IPS-15b (cell line): ENCODE data around the gene FAM234A.
"Not testable (repeated sequence)": the region's sequence is repeated elsewhere in the genome, so short reads cannot be mapped to it uniquely, and the experiment has no call there.

Experiments used
- H3K27me3 ChIP-seq: one replicate; pipeline ENCODE4 v1.6.1; 2013; ENCODE audit warnings: low read length; ENCODE audit not compliant: control insufficient read depth, insufficient read depth
- H3K36me3 ChIP-seq: one replicate; pipeline ENCODE4 v1.6.1; 2013; ENCODE audit warnings: low read length; ENCODE audit not compliant: control insufficient read depth, insufficient read depth
- H3K4me1 ChIP-seq: one replicate; pipeline ENCODE4 v1.6.1; 2013; ENCODE audit warnings: mild to moderate bottlenecking, low read length; ENCODE audit not compliant: control insufficient read depth, insufficient read depth
- H3K4me3 ChIP-seq: one replicate; pipeline ENCODE4 v1.5.1; 2013; ENCODE audit warnings: low read depth, low read length
- H3K9ac ChIP-seq: one replicate; pipeline ENCODE4 v1.6.1; 2013; ENCODE audit warnings: low read depth, mild to moderate bottlenecking, low read length
- H3K9me3 ChIP-seq: one replicate; pipeline ENCODE4 v1.6.1; 2013; ENCODE audit warnings: mild to moderate bottlenecking, low read length; ENCODE audit not compliant: control insufficient read depth, insufficient read depth

Gene FAM234A

GRCh38 chr16:203246-203645 lies 31.4 kb upstream of the FAM234A start:
- peaks cover 47% of the 10 kb centered on the region for H3K36me3 ChIP-seq

GRCh38 chr16:204046-204445 lies 30.6 kb upstream of the FAM234A start:
- not testable (repeated sequence) for H3K27me3 ChIP-seq, H3K4me1 ChIP-seq, H3K9me3 ChIP-seq, H3K9ac ChIP-seq, H3K4me3 ChIP-seq
- peaks cover 43% of the 10 kb centered on the region for H3K36me3 ChIP-seq

More at GRCh38 chr16:203246-203645, 31.4 kb upstream of the FAM234A start:
- H3K9me3 ChIP-seq: no peaks in the 10 kb centered on the region
- H3K9ac ChIP-seq: no peak overlapping the region
- no peak overlapping the region for H3K4me3 ChIP-seq
- no peaks in the 10 kb centered on the region for H3K4me1 ChIP-seq
- no peaks in the 10 kb centered on the region for H3K27me3 ChIP-seq

- H3K36me3 ChIP-seq: peaks cover 48% of the 10 kb centered on the region
These were observed 25.3 kb upstream of the FAM234A start for GRCh38 chr16:209359-209758.

GRCh38 chr16:211631-212180 lies 22.9 kb upstream of the FAM234A start:
- not testable (repeated sequence) for H3K27me3 ChIP-seq, H3K9me3 ChIP-seq, H3K4me1 ChIP-seq, H3K9ac ChIP-seq, H3K4me3 ChIP-seq
- H3K36me3 ChIP-seq: peaks cover 40% of the 10 kb centered on the region

More at GRCh38 chr16:209359-209758, 25.3 kb upstream of the FAM234A start:
- H3K4me3 ChIP-seq, H3K27me3 ChIP-seq, H3K9ac ChIP-seq, H3K9me3 ChIP-seq, H3K4me1 ChIP-seq: not testable (repeated sequence)

- Histone ChIP-seq H3K4me1 (no peaks in the 10 kb centered on the region), H3K36me3 (peaks cover 36% of the 10 kb centered on the region), H3K4me3 (no peak overlapping the region), H3K9me3 (no peaks in the 10 kb centered on the region), H3K27me3 (no peaks in the 10 kb centered on the region), H3K9ac (no peak overlapping the region)
These were observed 21.6 kb upstream of the FAM234A start for GRCh38 chr16:212999-213398.

GRCh38 chr16:220021-220420 lies 14.6 kb upstream of the FAM234A start:
- Histone ChIP-seq H3K4me1 (no peaks in the 10 kb centered on the region), H3K9me3 (no peaks in the 10 kb centered on the region), H3K27me3 (no peaks in the 10 kb centered on the region), H3K9ac (no peak overlapping the region), H3K36me3 (peaks cover 41% of the 10 kb centered on the region), H3K4me3 (no peak overlapping the region)

GRCh38 chr16:228151-228851 lies 6.3 kb upstream of the FAM234A start:
- H3K36me3 ChIP-seq: peaks cover 18% of the 10 kb centered on the region
- no peaks in the 10 kb centered on the region for H3K9me3 ChIP-seq
- H3K9ac ChIP-seq: peak overlapping the region; percentile 96

GRCh38 chr16:228852-229730 lies 5.5 kb upstream of the FAM234A start, which contains the start of gene LUC7L:
Gene LUC7L, minus strand, starts transcription at chr16:229449. Its CDS starts 110 bp downstream, at chr16:229339.
- peaks cover 14% of the 10 kb centered on the region for H3K36me3 ChIP-seq
- H3K9ac ChIP-seq: peak within 1 kb of the TSS; percentile 96
- peak within 1 kb of the TSS; percentile 97 for H3K4me3 ChIP-seq
- peaks cover 2% of the 10 kb centered on the region for H3K4me1 ChIP-seq
- H3K9me3 ChIP-seq: no peaks in the 10 kb centered on the region
- no peaks in the 10 kb centered on the region for H3K27me3 ChIP-seq

More at GRCh38 chr16:228151-228851, 6.3 kb upstream of the FAM234A start:
- Histone ChIP-seq H3K4me3 (peak overlapping the region; percentile 97), H3K4me1 (peaks cover 2% of the 10 kb centered on the region), H3K27me3 (no peaks in the 10 kb centered on the region)

GRCh38 chr16:229731-230281 lies 4.8 kb upstream of the FAM234A start:
- Histone ChIP-seq H3K27me3 (no peaks in the 10 kb centered on the region), H3K9ac (no peak overlapping the region), H3K36me3 (peaks cover 12% of the 10 kb centered on the region), H3K4me1 (peaks cover 2% of the 10 kb centered on the region), H3K4me3 (peak overlapping the region; percentile 97), H3K9me3 (no peaks in the 10 kb centered on the region)

- H3K27me3 ChIP-seq, H3K9ac ChIP-seq, H3K4me3 ChIP-seq, H3K4me1 ChIP-seq, H3K36me3 ChIP-seq, H3K9me3 ChIP-seq: not testable (repeated sequence)
These were observed 4.3 kb upstream of the FAM234A start for GRCh38 chr16:230351-230750.

- H3K4me3 ChIP-seq: no peak overlapping the region
- peaks cover 2% of the 10 kb centered on the region for H3K4me1 ChIP-seq
- peaks cover 9% of the 10 kb centered on the region for H3K36me3 ChIP-seq
- H3K9me3 ChIP-seq: no peaks in the 10 kb centered on the region
- no peak overlapping the region for H3K9ac ChIP-seq
- H3K27me3 ChIP-seq: no peaks in the 10 kb centered on the region
These were observed 3.7 kb upstream of the FAM234A start for GRCh38 chr16:230949-231348.
